ENCODE results near the gene ITGA11. TPM values are rescaled to one million over a fixed set of nuclear protein-coding genes. Genes with fewer than 3 reads are reported as not detected.

ITGA11 gene
- total and polyA plus RNA-seq, 8 donors = 0.08 to 12.1 (median 2.0) TPM

DNA sequence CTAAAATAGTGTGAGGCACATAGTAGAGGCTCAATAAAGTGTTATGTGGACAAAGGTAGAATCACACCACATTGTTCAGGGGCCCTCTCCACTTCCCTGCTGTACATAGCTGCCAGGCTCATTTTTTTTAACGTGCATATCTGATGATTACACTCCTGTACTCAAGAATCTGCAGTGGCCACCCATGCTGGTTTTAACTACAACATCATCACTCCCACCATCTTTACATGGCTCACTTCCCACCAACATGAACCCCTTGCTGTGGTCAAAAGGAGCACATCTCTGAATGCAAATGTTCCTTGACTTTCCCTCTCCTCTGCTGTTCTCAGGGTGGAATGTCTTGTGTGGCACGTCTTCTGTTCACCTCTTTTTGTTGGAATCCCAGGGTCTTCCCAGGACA lies 77.7 kb downstream of the ITGA11 start:
- WGBS, 5 donors = 83 to 91% (median 89%) methylated on average over 2 of the region's 2 CpGs
- intact Hi-C loops (cut with DNase I; ENCODE audit: low total_unique reads) = no loop called here
- Histone ChIP-seq H3K9me3 (peaks cover 0 to 13% (median 8%) of the 10 kb centered on the region in 4 donors), H3K4me1 (peaks cover 0 to 6% (median 2%) of the 10 kb centered on the region in 4 donors), H3K27me3 (no peaks in the 10 kb centered on the region), H3K36me3 (no peaks in the 10 kb centered on the region), H3K4me3 (no peak overlapping the region), H3K27ac (no peak overlapping the region)
- TF ChIP-seq POLR2A (IDR thresholded peaks at IDR 0.05) (no peak), EP300 (IDR thresholded peaks at IDR 0.05) (no peak), POLR2AphosphoS5 (IDR thresholded peaks at IDR 0.05) (no peak)
- TF ChIP-seq, protein P1, sequence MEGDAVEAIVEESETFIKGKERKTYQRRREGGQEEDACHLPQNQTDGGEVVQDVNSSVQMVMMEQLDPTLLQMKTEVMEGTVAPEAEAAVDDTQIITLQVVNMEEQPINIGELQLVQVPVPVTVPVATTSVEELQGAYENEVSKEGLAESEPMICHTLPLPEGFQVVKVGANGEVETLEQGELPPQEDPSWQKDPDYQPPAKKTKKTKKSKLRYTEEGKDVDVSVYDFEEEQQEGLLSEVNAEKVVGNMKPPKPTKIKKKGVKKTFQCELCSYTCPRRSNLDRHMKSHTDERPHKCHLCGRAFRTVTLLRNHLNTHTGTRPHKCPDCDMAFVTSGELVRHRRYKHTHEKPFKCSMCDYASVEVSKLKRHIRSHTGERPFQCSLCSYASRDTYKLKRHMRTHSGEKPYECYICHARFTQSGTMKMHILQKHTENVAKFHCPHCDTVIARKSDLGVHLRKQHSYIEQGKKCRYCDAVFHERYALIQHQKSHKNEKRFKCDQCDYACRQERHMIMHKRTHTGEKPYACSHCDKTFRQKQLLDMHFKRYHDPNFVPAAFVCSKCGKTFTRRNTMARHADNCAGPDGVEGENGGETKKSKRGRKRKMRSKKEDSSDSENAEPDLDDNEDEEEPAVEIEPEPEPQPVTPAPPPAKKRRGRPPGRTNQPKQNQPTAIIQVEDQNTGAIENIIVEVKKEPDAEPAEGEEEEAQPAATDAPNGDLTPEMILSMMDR (IDR thresholded peaks at IDR 0.05) = no peak
- DNase-seq = no peak

GRCh38 chr15:68353421-68354135 lies 78.4 kb downstream of the ITGA11 start:
- Histone ChIP-seq H3K36me3 (no peaks in the 10 kb centered on the region), H3K27me3 (no peaks in the 10 kb centered on the region), H3K4me1 (peaks cover 0 to 6% (median 2%) of the 10 kb centered on the region in 4 donors), H3K9me3 (peaks cover 0 to 13% (median 8%) of the 10 kb centered on the region in 4 donors), H3K4me3 (no peak overlapping the region), H3K27ac (peak overlapping the region in 3 of 5 donors; percentile 49 to 75 (median 70))
- DNase-seq = no peak
- intact Hi-C loops (cut with DNase I; ENCODE audit: low total_unique reads) = no loop called here
- 82 to 91% (median 86%) methylated on average over 7 of the region's 7 CpGs for WGBS, 5 donors
- TF ChIP-seq POLR2A (IDR thresholded peaks at IDR 0.05) = no peak

DNA sequence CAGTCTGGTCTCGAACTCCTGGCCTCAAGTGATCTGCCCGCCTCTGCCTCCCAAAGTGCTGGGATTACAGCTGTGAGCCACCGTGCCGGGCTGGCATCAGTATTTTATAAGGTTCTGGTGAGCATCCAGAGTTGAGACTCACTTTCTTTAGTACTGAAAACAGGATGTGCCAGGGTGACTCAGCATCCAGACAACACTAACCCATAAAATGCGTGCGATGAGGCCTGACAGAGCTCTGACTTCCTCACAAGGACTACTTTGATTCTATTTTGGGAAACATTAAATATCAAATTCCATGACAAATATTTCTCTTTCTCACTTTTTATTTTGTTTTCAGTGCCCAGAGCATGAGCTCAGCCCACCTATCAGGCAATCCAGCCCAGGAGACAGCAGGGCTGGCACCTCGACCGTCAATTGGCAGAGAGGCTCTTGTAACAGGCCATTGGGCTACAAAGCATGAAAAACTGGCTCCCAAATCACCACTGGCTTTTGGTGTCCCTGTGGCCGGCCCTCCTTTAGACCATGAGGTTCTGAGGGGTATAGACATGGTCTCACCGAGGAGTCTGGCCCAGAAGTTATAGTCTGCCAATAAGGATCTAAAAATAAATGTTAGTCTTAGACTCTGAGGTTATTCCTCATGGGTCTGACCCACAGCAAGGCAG lies 79.4 kb downstream of the ITGA11 start:
- Histone ChIP-seq H3K27me3 (no peaks in the 10 kb centered on the region), H3K27ac (peak overlapping the region; percentile 8 to 75 (median 53)), H3K9me3 (peaks cover 0 to 13% (median 8%) of the 10 kb centered on the region in 4 donors), H3K4me3 (no peak overlapping the region), H3K36me3 (no peaks in the 10 kb centered on the region), H3K4me1 (peaks cover 0 to 6% (median 2%) of the 10 kb centered on the region in 4 donors)
- intact Hi-C loops (cut with DNase I; ENCODE audit: low total_unique reads) = no loop called here
- TF ChIP-seq EP300 (IDR thresholded peaks at IDR 0.05) (no peak), POLR2AphosphoS5 (IDR thresholded peaks at IDR 0.05) (peak in 1 of 3 donors; percentile 32), POLR2A (IDR thresholded peaks at IDR 0.05) (no peak)
- TF ChIP-seq, protein P1 (IDR thresholded peaks at IDR 0.05) = no peak
- 57 to 80% (median 76%) methylated on average over 10 of the region's 10 CpGs for WGBS, 5 donors
- DNase-seq = peak in 1 of 2 donors; percentile 51

DNA sequence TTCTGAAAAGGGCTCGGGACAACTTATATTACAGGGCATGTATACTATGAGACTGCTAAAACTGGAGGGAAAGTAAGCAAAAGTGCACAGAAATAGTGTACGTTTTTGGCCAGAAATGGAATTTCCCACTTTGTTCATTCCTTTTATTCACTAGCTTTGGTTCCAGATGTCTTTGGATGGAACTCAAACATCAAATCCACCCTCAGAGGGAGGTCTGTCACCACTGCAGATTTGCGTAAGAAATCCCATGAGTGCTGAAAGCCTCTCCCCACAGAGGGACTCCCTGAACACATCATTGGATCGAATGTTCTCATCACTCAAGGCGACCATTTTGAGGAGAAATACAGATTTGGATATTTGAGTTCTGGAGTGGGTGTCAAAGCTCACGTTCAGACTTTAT lies 82.8 kb downstream of the ITGA11 start:
- TF ChIP-seq EP300 (IDR thresholded peaks at IDR 0.05) = no peak
- Histone ChIP-seq H3K27me3 (no peaks in the 10 kb centered on the region), H3K27ac (no peak overlapping the region)

DNA sequence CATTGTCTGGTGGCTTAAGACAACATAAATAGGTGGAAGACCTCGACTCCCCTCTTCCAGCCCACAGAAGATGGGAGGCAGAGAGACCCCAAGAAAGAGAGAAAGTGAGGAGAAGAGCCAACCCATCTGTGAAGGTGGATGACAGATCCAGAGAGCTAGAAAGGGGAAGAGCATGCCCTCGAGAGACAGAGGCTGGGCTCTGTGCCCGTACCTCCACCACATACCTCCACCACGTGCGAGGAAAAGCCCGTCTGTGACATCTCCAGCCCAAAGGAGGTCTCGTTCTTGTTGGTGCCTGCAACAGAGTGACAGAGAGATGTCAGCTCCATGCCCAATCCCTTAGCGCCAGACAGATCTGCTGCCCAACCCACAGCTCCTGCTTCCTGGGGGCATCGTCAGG lies 83.4 kb downstream of the ITGA11 start:
- TF ChIP-seq, protein P1 (IDR thresholded peaks at IDR 0.05) = no peak
- TF ChIP-seq EP300 (IDR thresholded peaks at IDR 0.05) (no peak), POLR2A (IDR thresholded peaks at IDR 0.05) (no peak), POLR2AphosphoS5 (IDR thresholded peaks at IDR 0.05) (no peak)
- no peak for DNase-seq
- Histone ChIP-seq H3K36me3 (no peaks in the 10 kb centered on the region), H3K4me3 (no peak overlapping the region), H3K27ac (no peak overlapping the region), H3K9me3 (no peaks in the 10 kb centered on the region), H3K27me3 (no peaks in the 10 kb centered on the region), H3K4me1 (peaks cover 0 to 6% (median 2%) of the 10 kb centered on the region in 4 donors)
- WGBS, 5 donors = 67 to 81% (median 75%) methylated on average over 6 to 9 of the region's 9 CpGs
- intact Hi-C loops (cut with DNase I; ENCODE audit: low total_unique reads) = no loop called here

More for the DNA sequence above, 82.8 kb downstream of the ITGA11 start:
- WGBS, 5 donors = 65 to 82% (median 81%) methylated on average over 6 of the region's 6 CpGs
- peaks cover 0 to 6% (median 2%) of the 10 kb centered on the region in 4 donors for H3K4me1 ChIP-seq
- no peak for DNase-seq
- no peaks in the 10 kb centered on the region for H3K9me3 ChIP-seq
- H3K36me3 ChIP-seq = no peaks in the 10 kb centered on the region
- H3K4me3 ChIP-seq = no peak overlapping the region
- intact Hi-C loops (cut with DNase I; ENCODE audit: low total_unique reads) = no loop called here

Measured in stomach (tissue), 9 donors.